NCI-H526 treated with DMSO at 0.1 percent for 48 hours (cell line): ENCODE measurements around the gene MTA3.

Experiments
- DNase-seq: peaks from one replicate; lab custom pipeline; 2025; lab: John Stamatoyannopoulos, UW

MTA3 gene

DNA sequence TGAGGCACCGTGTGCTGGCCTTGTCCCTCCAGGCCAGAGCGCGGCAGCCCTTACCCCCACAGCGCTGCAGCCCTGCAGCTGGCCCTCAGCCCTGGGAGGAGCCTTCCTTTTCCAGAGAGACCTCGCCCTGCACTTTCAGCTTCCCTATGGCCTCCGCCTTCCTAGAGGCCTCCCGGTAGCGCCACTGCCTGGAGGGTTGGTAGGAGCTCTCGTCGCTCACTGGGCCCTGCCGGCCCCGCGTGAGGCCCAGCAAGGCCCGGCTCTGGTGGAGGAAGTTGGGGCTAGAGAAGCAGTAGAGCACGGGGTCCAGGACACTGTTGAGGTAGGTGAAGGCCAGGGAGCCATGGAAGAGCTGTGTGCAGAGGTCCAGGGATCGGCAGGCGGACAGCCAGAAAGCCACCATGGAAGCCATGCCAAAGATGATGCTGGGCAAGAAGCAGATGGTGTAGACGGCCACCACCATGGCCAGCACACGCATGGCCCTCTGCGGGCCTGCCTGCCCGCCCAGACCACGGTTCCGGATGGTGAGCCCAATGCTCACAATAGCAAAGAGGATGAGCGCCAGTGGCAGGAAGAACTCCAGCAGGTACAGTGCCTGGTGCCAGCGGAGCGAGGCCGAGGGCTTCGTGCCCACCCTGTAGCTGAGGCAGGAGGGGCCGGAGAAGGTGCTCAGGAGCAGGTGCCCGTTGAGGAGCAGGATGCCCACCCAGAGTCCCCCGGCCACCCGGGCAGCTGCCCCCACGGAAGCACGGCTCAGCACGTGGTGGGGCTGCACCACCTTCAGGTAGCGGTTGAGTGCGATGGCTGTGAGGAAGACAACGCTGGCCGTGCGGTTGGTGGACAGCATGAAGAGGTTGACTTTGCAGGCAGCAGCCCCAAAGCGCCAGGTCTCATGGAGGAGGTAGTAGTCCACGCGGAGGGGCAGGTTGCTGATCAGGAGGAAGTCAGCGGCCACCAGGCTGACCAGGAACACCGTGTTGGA, 194.7 kb downstream of the MTA3 start:
- DNase-seq, result no peak

DNA sequence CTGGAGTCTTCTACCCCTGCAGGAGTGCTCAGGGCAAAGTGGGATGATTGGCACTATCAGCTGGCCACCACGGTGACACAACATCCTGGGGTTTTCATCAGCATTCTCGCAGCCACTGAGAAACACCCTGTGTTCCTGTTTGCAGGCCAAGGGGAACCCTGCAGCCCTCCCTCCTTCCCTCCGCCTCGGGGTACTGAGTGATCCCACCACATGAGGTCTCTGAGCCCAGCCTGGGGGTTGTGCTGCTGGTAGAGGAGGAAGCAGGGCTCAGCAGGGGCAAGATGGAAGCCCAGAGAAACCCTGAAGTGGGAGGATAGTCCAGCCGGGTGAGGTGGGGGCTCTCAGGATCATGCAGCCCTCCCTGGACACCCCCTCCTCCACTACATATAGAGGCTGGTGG, 195.7 kb downstream of the MTA3 start, which contains the start of gene OXER1:
Gene OXER1, minus strand, starts transcription at position 40 of the 400 bp plus-strand sequence. CDS start 73 bp downstream, outside the sequence.
- DNase-seq, result no peak

DNA sequence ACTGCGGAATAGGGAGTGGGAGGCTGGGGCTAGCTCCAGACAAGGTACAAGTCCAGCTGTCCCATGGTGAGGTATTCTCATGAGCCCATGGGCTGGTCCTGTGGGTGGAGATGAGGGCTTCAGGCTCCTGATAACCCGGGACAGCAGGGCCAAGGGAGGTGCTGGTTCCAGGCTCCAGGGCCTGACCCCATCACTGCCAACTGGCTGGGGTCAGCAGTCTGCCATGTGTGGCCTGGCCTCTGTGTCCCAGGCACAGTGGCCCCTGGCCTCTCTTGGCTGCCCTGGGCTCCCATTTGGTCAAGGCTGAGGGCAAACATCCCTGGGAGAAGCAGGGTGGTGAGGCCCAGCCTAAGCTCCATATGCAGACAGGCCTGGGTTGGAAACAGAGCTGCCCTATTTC, 196.5 kb downstream of the MTA3 start:
- DNase-seq, result no peak

DNA sequence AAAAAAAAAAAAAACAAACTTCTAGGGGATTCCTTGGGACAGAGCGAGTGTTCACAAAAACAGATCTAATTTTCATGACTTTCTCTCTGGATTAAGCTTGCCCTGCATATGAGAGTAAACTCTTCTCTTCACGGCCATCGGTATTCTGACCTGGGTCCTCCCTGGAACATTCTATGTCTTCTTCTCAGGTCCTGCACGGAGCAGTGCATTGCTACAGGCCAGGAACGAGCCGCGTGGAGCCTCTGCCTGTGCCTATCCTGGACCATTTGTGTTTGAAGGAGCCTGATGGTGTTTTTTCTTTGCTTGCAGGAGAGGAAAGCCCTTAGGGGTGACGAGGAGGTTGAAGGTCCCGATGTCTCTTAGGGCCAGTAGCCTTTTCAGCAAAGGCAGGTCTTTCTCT, 197.3 kb downstream of the MTA3 start:
- DNase-seq, result no peak

- no peak for DNase-seq
Observed at GRCh38 chr2:42767080-42767898, 198.9 kb downstream of the MTA3 start.

DNA sequence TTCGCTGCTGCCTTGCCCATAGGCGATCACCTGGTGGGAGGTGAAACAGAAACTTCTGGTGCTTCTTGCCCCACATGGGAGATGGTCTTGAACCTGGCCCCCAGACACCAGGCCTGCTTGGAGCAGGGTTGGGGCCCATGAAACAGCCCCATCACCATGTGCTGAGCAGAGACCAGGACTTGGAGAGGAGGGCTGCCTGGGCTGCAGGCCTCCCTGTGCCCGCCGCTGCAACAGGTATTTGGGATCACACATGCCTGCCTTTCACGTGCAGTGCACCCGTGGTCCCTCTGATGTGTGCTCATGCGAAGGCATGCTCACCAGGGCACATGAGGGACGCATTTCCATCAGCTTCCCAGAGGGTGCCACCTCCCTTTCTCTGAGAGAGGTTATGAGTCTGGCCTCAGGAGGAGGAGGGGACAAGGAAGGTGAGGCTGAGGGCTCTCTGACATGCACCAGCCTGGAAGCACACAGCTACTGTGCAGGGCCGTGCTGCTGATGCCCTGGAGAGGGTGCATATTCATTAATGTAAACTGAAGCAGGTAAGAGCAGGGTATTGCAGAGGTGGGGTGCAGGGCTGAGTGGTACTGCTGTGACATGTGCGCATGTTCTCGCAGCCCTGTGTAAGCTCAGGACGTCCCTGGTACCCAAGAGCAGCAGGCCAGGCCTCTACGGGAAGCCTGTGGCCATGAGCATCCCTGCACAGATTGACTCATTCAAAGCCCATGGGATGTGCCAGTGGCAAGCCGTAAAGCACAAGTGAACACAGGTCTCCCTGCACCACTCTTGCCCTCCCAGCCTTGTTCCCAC, 199.7 kb downstream of the MTA3 start:
- DNase-seq, result no peak

- DNase-seq, result no peak
Observed at GRCh38 chr2:42768706-42769256, 200.3 kb downstream of the MTA3 start.

GRCh38 chr2:42769583-42770287, 201.3 kb downstream of the MTA3 start:
- no peak for DNase-seq

- DNase-seq, result no peak
Observed at GRCh38 chr2:42770288-42771131, 202.1 kb downstream of the MTA3 start.

DNA sequence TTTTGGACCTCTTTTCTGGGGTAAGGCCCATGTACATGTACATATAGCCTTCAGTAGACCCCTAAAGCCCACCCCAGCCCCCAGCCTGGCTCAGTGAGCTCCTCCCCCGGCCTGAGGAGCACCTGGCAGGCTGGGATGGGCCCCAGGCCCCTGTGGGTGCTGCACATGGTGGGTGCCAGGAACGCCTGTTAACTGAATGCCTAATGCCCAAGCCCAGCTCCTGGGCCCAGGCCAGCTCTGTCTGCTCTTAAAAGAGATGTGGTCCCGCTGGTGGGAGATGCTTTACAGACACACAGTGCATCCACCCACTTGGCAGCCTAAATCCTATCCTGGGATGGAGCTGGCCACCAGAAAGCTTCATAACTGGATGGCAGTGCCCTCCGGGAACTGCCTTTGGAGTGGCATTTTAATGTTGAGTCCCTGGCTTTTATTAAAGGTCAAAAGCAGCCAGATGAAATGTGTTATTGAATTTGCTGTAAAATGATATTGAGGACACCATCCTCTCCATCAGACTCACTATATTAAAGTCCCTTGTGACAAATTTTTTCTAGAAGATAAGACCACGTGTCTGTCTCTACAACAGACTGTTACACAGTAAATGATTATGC, 203.2 kb downstream of the MTA3 start:
- DNase-seq, result no peak

DNA sequence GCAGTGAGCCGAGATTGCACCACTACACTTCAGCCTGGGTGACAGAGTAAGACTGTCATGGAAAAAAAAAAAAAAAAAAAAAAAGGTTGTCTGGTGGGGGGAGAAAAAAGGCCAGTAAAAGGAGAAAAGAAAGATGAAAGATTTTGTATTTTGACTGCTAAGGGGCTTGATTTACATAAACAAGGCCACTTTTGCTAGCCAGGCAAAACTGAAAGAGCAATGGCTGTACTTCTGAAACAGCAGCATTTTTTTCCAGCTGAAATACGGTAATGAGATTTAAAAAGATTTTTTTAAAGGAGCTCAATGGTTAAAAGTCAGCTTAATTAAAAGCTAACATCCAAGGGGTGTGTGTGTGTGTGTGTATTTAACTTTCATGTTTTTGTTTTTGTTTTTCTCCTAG, 206.8 kb downstream of the MTA3 start:
- DNase-seq, result no peak

- DNase-seq, result no peak
Observed at GRCh38 chr2:42775810-42776209, 207.4 kb downstream of the MTA3 start.

GRCh38 chr2:42777883-42778805, 209.7 kb downstream of the MTA3 start:
- no peak for DNase-seq

DNA sequence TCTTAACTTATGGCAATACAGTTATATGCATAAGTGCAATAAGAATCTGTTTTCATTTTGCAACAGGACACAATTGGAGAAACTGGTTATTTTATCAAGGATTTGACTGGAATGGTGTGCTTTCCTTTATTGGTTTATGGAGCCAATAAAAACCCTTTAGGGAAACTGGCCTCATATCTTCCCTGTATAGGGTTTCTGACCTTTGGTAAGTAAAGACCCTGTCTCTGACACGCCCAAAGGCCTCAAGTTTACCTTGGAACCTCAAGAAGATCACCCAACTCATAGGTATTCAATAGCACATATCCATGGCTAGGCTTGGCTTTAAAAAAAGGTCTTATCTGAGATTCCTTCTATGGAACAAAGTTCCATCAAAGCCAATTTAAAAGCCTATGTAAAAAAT, 212.7 kb downstream of the MTA3 start:
- no peak for DNase-seq

DNA sequence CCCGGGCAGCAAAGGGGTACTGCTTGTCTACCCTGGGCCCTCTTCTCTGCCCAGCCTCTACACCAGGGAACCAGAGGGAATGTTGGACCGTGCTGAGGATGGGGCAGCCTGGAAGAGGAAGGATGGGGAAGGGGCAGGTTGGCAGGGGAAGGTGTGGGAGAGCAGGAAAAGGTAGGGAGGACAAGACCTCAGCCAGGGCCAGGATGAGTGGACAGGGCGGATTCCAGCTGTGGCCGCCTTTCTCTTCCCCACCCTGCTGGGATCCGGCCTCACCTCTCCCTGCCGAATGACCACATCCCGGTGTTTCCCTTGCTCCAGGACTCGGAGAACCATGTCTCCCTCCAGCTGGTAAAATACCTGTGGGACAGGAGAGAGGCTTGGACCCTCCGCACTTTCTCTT, 215.1 kb downstream of the MTA3 start:
- DNase-seq, result no peak

DNA sequence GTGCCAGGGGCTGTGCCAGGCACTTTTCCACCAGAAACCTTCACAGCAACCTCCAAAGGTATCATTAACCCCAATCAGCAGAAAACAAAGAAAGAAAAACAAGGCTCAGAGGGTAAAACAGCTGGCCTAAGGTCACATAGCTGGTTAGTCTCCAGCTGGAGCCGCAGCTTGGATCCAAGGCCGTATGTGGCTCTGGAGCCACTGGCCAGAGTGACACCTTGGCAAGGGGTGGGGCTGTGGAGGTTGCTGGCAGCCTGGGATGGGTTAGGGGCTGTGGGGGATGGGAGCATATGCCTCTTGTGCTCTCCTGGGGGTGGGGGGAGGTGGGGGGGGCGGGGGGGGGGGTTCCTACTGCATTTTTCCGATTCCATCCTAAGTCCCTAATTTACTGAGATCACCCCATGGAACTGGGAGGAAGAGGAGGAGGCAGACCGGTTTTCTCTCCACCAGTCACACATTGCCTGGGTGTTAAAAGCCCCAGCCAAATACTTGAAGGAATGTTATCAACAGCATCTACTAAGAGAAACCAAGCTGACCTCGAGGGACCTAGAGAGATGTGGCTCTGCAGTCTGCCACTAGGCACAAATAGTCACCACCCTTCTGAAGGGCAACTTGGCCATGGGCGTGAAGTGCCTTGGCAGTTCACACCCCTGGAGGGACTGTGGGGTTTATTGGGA, 215.9 kb downstream of the MTA3 start:
- no peak for DNase-seq

DNA sequence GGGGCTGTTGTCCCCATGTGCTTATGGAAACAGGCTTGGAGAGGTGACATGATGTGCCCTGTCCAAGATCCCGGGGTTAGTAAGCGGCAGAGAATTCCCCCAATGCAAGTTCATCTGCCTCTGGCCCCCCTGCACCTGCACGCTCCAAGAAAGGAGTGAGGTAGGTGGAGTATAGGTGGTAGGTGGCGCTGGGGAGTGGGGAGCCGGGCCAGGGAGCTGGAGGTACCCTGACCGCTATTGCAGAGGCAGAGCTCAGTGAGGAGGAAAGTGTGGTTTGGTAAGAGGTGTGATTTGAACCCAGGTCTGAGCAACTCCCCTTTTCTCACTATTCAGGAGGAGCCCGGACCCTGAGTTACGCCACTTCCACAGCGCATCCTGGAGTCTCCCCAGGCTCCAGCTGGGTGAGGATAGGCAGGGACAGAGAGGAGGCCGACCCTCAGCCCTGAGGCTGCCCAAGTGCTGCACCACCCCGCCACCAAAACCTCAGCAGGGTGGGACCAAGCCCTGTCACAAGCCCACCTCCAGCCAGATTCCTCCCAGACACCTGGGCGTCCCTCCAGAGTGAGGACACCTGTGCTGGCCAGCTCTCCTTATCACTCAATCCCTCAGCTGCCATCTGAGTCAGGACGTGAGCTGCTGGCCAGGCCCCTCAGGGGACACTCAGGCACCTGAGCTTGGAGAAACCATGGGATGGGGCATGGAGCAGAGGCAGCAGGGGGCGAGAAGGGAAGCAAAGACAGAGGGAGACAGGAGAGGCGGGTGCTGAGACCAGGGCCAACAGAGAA, 218.3 kb downstream of the MTA3 start:
- DNase-seq, result no peak
